GM15510 (cell line): ENCODE results near the gene EPSTI1.

ENCODE experiments used
- POLR2A ChIP-seq: IDR thresholded peaks from 3 replicates; pipeline ENCODE4 v1.6.1; 2011; ENCODE audit warnings: borderline replicate concordance; ENCODE audit not compliant: insufficient read length; ENCODE audit errors: extremely low read depth

EPSTI1 gene

GRCh38 chr13:43016226-43016625 lies 24.2 kb upstream of the EPSTI1 start:
- TF ChIP-seq POLR2A = no peak

DNA sequence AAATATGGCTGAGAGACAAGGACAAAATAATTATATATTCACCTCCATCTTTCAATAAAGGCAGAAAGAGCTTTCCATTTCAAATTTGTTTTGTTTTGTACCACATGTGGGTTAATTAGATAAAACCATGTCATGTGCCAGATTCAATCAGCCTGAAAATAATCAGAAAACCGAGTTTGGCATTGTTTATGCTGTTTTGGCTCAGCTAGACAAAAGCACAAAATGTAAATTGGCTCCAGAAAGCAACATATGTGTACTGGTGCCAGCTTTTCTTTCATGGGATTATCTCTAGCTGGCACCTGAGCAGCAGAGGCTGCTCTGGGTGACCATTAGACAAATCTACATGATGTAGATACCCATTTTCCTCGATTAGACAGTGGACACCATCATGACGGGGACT lies 22.1 kb upstream of the EPSTI1 start:
- no peak for TF ChIP-seq POLR2A

GRCh38 chr13:43009506-43009905 lies 17.5 kb upstream of the EPSTI1 start:
- TF ChIP-seq POLR2A = no peak

GRCh38 chr13:43008596-43008995 lies 16.6 kb upstream of the EPSTI1 start:
- TF ChIP-seq POLR2A = no peak

DNA sequence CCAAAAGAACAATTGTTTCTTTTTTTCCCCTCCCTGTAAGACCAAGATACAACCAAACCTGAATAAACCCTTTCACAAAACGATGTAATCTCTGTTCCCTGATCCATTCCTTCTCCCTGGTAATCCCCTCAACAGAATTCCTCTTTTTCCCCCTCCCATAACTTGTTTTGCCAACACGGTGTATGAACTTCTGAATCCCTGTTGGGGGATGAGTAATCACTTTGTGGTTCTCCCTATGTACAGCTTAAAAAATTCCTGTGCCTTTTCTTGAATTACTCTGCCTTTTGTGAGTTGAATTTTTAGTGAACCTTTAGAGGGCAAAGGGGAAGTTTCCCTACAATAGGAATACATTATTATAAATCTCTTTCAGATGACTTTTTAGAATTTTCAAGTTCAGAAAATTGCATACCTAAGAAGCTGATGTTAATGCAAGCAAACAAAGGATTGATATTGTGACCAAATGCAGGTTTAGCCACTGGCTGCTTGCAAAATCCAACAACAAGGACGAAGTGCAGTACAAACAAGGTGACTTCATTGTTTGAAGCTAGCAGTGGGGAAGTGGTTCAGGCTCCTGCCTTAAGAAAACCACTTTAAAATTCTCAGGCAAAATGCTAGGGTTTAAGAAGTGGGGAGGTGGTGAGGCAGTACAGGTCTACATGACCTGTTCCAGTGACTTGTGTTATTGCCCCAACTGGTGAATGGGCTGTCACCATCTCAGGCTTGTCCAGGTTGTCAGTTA lies 15.0 kb upstream of the EPSTI1 start:
- TF ChIP-seq POLR2A = no peak

DNA sequence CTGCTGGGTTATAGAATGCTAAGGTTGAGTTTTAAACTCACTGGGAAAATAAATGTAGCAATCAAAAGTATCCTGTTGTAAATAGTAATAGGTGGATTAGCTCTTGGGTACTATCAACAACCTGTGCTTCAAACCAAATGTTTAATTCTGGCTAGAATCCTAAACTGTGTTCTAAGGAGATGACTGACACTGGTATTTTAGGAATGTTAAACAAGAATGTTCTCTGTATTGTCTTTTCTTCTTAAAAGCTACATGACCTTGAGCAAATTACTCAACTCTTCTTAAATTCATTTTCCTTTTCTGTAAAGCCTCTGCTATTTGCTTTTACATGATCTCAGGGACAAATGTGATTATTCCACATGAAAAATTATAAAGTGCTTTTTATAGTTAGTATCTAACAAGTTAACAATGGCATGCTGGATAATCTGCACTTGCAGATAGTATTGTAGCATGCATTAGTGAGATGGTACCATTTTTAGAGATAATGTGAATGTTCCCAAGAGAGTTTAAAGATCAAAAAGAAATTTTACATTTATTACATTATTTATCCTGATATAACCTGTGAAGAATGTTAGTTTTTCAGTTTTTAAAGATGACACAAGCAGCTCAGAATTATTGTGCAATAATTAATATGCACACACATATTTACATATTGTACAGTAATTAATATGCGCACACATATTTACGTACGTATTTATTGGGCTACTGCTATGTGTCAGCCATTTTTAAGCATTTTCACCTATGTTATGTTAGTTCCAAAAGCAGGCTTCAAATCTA lies 13.6 kb upstream of the EPSTI1 start:
- TF ChIP-seq POLR2A = no peak

DNA sequence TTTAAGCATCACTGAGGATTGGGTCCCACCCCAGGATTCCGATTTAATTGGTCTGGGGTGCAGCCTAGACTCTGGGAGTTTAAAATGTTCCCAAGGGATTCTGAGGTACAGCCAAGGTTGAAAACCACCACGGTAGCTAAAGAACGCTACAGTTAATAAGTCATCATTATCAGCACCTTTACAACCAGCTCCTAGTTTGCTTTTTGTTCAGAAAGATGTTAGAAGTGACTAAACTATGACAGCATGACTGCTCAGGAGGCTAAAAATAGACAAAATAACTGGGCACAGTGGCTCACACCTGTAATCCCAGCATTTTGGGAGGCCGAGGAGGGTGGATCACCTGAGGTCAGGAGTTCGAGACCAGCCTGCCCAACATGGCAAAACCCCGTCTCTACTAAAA lies 11.7 kb upstream of the EPSTI1 start:
- TF ChIP-seq POLR2A = no peak

- TF ChIP-seq POLR2A = no peak
These were observed 11.0 kb upstream of the EPSTI1 start for GRCh38 chr13:43003010-43003409.

- TF ChIP-seq POLR2A = no peak
These were observed 10.0 kb upstream of the EPSTI1 start for GRCh38 chr13:43002021-43002420.

GRCh38 chr13:43000676-43001075 lies 8.6 kb upstream of the EPSTI1 start:
- no peak for TF ChIP-seq POLR2A

DNA sequence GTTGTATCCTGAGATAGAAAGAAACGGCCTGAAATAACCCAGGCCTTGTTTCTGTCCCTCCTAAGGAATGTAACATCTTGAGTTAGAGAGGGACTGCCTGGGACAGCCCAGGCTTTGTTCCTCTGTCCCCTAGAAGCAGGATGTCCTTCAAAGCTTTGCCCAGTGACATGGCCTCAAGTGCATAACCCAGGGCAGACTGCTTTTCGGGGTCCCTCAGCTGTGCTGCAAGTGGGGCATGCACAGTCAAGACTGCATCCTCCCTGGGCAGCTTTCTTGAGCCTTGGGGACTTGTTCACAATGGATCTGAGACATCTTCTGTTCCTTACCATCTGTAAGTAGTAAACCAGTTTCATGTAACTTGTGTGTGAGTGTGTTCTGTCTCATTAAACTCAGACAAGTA lies 7.5 kb upstream of the EPSTI1 start:
- TF ChIP-seq POLR2A = no peak

DNA sequence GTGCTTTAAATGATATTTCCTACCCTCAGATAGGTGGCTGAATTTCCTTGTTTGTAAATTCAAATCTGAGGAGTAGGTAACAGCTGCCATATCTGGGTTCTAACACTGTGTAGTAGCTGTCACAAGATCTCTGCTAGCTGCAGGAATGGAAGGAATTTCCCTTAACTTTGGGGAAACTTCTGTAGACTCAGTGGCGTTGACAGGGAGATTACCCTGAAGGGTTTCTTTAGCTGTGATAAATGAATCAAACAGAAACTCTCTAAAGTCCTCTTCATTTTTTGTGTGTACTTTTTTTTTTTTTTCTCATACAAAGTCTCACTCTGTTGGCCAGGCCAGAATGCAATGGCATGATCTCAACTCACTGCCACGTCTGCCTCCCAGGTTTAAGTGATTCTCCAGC lies 5.3 kb upstream of the EPSTI1 start:
- no peak for TF ChIP-seq POLR2A

- no peak for TF ChIP-seq POLR2A
These were observed 4.5 kb upstream of the EPSTI1 start for GRCh38 chr13:42996584-42996983.

DNA sequence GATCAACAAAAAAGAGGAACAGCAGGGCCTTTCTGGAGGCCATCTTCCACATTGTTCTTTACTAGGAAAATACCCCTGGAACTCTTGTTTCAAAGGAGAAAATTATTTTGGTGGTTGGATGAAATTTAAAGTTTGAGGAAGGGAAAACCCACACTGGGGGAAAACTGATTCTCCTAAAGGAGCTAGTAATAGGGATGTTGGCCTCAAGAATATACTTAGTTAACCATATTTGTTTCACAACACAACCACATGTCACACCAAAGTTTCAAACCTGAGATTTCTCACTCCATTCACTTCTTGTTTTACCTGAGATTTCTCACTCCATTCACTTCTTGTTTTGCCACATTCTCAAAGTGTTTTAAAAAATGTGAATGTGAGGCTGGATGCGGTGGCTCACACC lies 2.8 kb upstream of the EPSTI1 start:
- TF ChIP-seq POLR2A = no peak

DNA sequence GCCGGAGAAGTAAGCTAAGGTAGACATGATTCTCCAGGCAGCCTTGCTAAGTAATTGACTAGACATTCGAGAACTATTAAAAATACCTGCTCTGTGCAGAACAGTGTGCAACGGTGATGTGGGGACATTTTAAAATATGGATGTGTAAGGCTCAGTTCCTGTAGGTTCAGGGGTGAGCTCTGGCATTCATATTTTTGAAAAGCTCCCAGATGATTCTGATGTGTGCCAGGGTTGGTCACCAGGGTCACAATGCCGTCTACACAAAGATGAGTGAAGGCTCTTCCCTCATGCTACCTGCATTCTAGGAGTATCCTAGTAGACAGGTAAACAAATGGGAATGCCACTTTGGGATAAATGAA lies 702 bp upstream of the EPSTI1 start:
- no peak for TF ChIP-seq POLR2A

DNA sequence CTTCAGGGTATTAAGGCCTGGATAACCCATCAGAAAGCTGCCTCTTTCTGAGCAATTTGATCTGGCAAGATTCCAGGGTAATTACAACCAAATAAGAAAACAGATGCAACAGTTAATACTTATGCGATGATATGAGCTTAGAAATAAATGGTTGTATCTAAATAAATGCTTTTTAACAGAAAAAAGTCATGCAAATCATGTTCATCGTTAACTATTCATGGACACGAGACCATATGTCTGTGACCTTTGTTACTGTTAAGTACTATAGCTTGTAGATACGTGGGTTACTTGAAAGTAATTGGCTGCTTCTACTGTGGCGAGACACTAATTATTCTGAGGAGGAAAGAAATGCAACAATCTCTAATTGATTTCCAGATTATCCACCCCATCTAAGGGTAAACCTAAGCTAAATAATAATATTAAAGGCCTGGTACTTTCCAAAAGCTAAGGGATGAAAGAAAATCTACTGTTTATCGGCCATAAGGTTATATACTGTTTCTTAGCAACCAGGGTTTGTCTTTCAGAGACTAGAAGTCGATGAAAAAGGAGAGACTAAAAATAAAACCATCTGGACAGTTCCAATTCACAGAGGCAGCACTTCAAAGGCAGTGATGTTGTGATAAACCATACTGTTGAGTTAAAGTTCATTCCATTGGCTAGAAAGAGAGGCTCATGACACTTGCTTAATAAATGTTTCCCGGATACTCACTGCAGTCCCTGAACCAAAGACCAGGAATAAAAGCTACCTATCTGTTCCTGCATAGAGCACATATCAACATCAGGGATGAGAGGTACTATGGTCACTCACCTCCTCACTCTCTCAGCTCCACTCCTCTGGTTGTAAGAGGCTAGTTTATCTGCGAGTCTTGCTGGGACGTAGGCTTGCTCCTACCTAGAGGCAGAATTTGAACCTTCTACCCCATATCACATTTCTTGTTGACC lies 1.5 kb downstream of the EPSTI1 start:
- TF ChIP-seq POLR2A = no peak

DNA sequence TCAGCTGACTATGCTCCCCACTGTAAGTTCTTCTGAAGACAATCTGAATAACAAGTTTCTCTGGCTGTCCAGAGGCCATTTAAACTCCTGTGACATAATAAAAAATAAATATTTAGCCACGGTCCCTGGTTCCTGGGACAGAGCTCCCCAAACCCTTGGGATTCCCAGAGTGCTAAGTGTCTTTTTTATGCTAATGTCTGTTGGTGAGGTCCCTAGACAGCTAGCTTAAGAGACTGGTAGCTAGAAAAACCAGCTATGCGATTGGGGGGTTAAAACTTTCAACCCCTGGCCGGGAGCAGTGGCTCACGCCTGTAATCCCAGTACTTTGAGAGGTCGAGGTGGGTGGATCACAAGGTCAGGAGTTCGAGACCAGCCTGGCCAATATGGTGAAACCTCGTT lies 5.9 kb downstream of the EPSTI1 start:
- TF ChIP-seq POLR2A = no peak
